Astrocyte (in vitro differentiated cells and primary cell): ENCODE results near the gene TWNK. TPM values are rescaled to one million over a fixed set of nuclear protein-coding genes. Genes with fewer than 3 reads are reported as not detected.

Experiments
- DNase-seq: peaks from one replicate; pipeline ENCODE4 v3.0.0-alpha.2; 2010; ENCODE audit warnings: low read depth
- FAIRE-seq: peaks from 2 replicates; lab custom pipeline; 2011; peaks lifted over from hg19 to GRCh38; lab: Jason Lieb, UNC
- H2AFZ ChIP-seq: 2 replicates; pipeline ENCODE4 v1.6.0; 2012; ENCODE audit warnings: low read depth, low read length, inconsistent platforms
- H3K27ac ChIP-seq: 2 replicates; pipeline ENCODE4 v1.5.1; 2011; ENCODE audit warnings: low read depth, low read length, inconsistent platforms
- H3K27me3 ChIP-seq: 2 replicates; pipeline ENCODE4 v1.6.0; 2011; ENCODE audit warnings: low read length, inconsistent platforms; ENCODE audit not compliant: insufficient read depth
- H3K36me3 ChIP-seq: 2 replicates; pipeline ENCODE4 v1.5.1; 2011; ENCODE audit warnings: low read length, inconsistent platforms; ENCODE audit not compliant: insufficient read depth
- H3K4me1 ChIP-seq: 2 replicates; pipeline ENCODE4 v1.5.1; 2011; ENCODE audit warnings: low read length, inconsistent platforms; ENCODE audit not compliant: insufficient read depth
- H3K4me2 ChIP-seq: 2 replicates; pipeline ENCODE4 v1.6.0; 2012; ENCODE audit warnings: low read length, inconsistent platforms
- H3K4me3 ChIP-seq: 2 replicates; pipeline ENCODE4 v1.5.1; 2011; ENCODE audit warnings: low read depth, mild to moderate bottlenecking, low read length, inconsistent platforms; ENCODE audit not compliant: insufficient read depth
- H3K79me2 ChIP-seq: 2 replicates; pipeline ENCODE4 v1.6.0; 2012; ENCODE audit warnings: mild to moderate bottlenecking, low read length, inconsistent platforms; ENCODE audit not compliant: insufficient read depth
- H3K9ac ChIP-seq: 2 replicates; pipeline ENCODE4 v1.6.0; 2012; ENCODE audit warnings: mild to moderate bottlenecking, low read length, inconsistent platforms
- H3K9me3 ChIP-seq: 2 replicates; pipeline ENCODE4 v1.5.1; 2012; ENCODE audit warnings: low read depth, mild to moderate bottlenecking, low read length, inconsistent platforms; ENCODE audit not compliant: insufficient read depth
- H4K20me1 ChIP-seq: 2 replicates; pipeline ENCODE4 v1.6.0; 2012; ENCODE audit warnings: low read length, inconsistent platforms; ENCODE audit not compliant: insufficient read depth
- H3K27ac Mint-ChIP-seq: one replicate; pipeline ENCODE4 v1.8.0; 2021; ENCODE audit warnings: mild to moderate bottlenecking, mixed read lengths; ENCODE audit not compliant: unreplicated experiment
- H3K27me3 Mint-ChIP-seq: one replicate; pipeline ENCODE4 v1.8.0; 2021; ENCODE audit warnings: low read depth, mixed read lengths; ENCODE audit not compliant: unreplicated experiment
- H3K36me3 Mint-ChIP-seq: one replicate; pipeline ENCODE4 v1.8.0; 2021; ENCODE audit warnings: low read depth, mixed read lengths; ENCODE audit not compliant: unreplicated experiment
- H3K4me1 Mint-ChIP-seq: one replicate; pipeline ENCODE4 v1.8.0; 2021; ENCODE audit warnings: low read depth, mixed read lengths; ENCODE audit not compliant: unreplicated experiment
- H3K4me3 Mint-ChIP-seq: one replicate; pipeline ENCODE4 v1.8.0; 2021; ENCODE audit warnings: mild to moderate bottlenecking, moderate library complexity, mixed read lengths; ENCODE audit not compliant: unreplicated experiment
- H3K9me3 Mint-ChIP-seq: one replicate; pipeline ENCODE4 v1.8.0; 2021; ENCODE audit warnings: mild to moderate bottlenecking, mixed read lengths; ENCODE audit not compliant: unreplicated experiment
- CTCF ChIP-seq: IDR thresholded peaks from 2 replicates; pipeline ENCODE4 v1.5.1; 2011; ENCODE audit warnings: low read depth, mild to moderate bottlenecking, inconsistent platforms, low read length, moderate library complexity; ENCODE audit not compliant: insufficient read depth
- EZH2 ChIP-seq: IDR thresholded peaks from 2 replicates; pipeline ENCODE4 v1.6.1; 2012; ENCODE audit warnings: mild to moderate bottlenecking, low read length, inconsistent platforms; ENCODE audit not compliant: insufficient read depth
- total RNA-seq: library from RNA; stranded (reverse); gene quantifications from 2 replicates; pipeline ENCODE4 v1.2.1, GENCODE V29; 2021

Gene TWNK
- total RNA-seq, 1 donor from 2014 or later = 12.9 TPM

- H3K4me3 ChIP-seq = no peak overlapping the region
- TF ChIP-seq EZH2 (no peak), CTCF (no peak)
- H3K27me3 ChIP-seq = no peaks in the 10 kb centered on the region
- no peak overlapping the region for H3K4me3 Mint-ChIP-seq
- H2AFZ ChIP-seq = no peak overlapping the region
- peaks cover 17% of the 10 kb centered on the region for H3K36me3 Mint-ChIP-seq
- no peaks in the 10 kb centered on the region for H3K79me2 ChIP-seq
- H3K9ac ChIP-seq = no peak overlapping the region
- no peaks in the 10 kb centered on the region for H3K4me1 ChIP-seq
- H3K27me3 Mint-ChIP-seq = no peaks in the 10 kb centered on the region
- DNase-seq = no peak
- H3K4me2 ChIP-seq = no peak overlapping the region
- no peaks in the 10 kb centered on the region for H3K9me3 ChIP-seq
- no peak overlapping the region for H3K27ac Mint-ChIP-seq
- H3K4me1 Mint-ChIP-seq = no peaks in the 10 kb centered on the region
- H3K27ac ChIP-seq = no peak overlapping the region
- no peak for FAIRE-seq
- H3K36me3 ChIP-seq = peaks cover 62% of the 10 kb centered on the region
- H3K9me3 Mint-ChIP-seq = no peaks in the 10 kb centered on the region
- H4K20me1 ChIP-seq = peaks cover 6% of the 10 kb centered on the region
Measured at GRCh38 chr10:100942229-100942628, 45.1 kb upstream of the TWNK start.

GRCh38 chr10:100943508-100943907 is 43.8 kb upstream of the TWNK start:
- Histone ChIP-seq H2AFZ (no peak overlapping the region), H3K79me2 (no peaks in the 10 kb centered on the region), H3K36me3 (peaks cover 62% of the 10 kb centered on the region), H3K9ac (no peak overlapping the region), H3K4me3 (no peak overlapping the region), H3K27me3 (no peaks in the 10 kb centered on the region), H3K27ac (no peak overlapping the region), H4K20me1 (peaks cover 6% of the 10 kb centered on the region), H3K9me3 (no peaks in the 10 kb centered on the region), H3K4me2 (no peak overlapping the region), H3K4me1 (no peaks in the 10 kb centered on the region)
- H3K4me1 Mint-ChIP-seq = no peaks in the 10 kb centered on the region
- H3K36me3 Mint-ChIP-seq = peaks cover 14% of the 10 kb centered on the region
- DNase-seq = no peak
- no peaks in the 10 kb centered on the region for H3K9me3 Mint-ChIP-seq
- no peak for FAIRE-seq
- no peaks in the 10 kb centered on the region for H3K27me3 Mint-ChIP-seq
- no peak overlapping the region for H3K4me3 Mint-ChIP-seq
- TF ChIP-seq CTCF (no peak), EZH2 (no peak)
- H3K27ac Mint-ChIP-seq = no peak overlapping the region

- Histone ChIP-seq H3K4me3 (no peak overlapping the region), H4K20me1 (peaks cover 6% of the 10 kb centered on the region), H3K4me1 (no peaks in the 10 kb centered on the region), H3K9me3 (no peaks in the 10 kb centered on the region), H3K4me2 (no peak overlapping the region), H2AFZ (no peak overlapping the region), H3K9ac (no peak overlapping the region), H3K36me3 (peaks cover 62% of the 10 kb centered on the region), H3K27ac (no peak overlapping the region), H3K27me3 (no peaks in the 10 kb centered on the region), H3K79me2 (no peaks in the 10 kb centered on the region)
- Mint-ChIP-seq H3K27ac (no peak overlapping the region), H3K4me3 (no peak overlapping the region), H3K36me3 (peaks cover 7% of the 10 kb centered on the region), H3K27me3 (no peaks in the 10 kb centered on the region), H3K9me3 (no peaks in the 10 kb centered on the region), H3K4me1 (no peaks in the 10 kb centered on the region)
- no peak for FAIRE-seq
- no peak for TF ChIP-seq EZH2
- TF ChIP-seq CTCF = no peak
- DNase-seq = no peak
Measured at GRCh38 chr10:100945754-100946153, 41.6 kb upstream of the TWNK start.
